NK-92 (cell line): ENCODE results near the gene SKOR1.

Experiments
- DNase-seq: peaks from one replicate; lab custom pipeline; 2025; ENCODE audit not compliant: unreplicated experiment; lab: John Stamatoyannopoulos, UW

SKOR1 gene

GRCh38 chr15:67794832-67795574 is 30.3 kb upstream of the SKOR1 start:
- no peak for DNase-seq

GRCh38 chr15:67796196-67797127 is 28.8 kb upstream of the SKOR1 start:
- no peak for DNase-seq

- DNase-seq, result no peak
Measured at GRCh38 chr15:67799801-67800205, 25.5 kb upstream of the SKOR1 start.

- DNase-seq, result no peak
Measured at GRCh38 chr15:67801142-67801541, 24.2 kb upstream of the SKOR1 start.

- DNase-seq, result no peak
Measured at GRCh38 chr15:67801926-67802914, 23.1 kb upstream of the SKOR1 start.

GRCh38 chr15:67803299-67803698 is 22.0 kb upstream of the SKOR1 start:
- DNase-seq, result no peak

GRCh38 chr15:67803996-67804843 is 21.1 kb upstream of the SKOR1 start:
- DNase-seq, result no peak

GRCh38 chr15:67805008-67805665 is 20.2 kb upstream of the SKOR1 start:
- DNase-seq, result no peak

GRCh38 chr15:67805666-67806516 is 19.4 kb upstream of the SKOR1 start:
- DNase-seq, result no peak

- no peak for DNase-seq
Measured at GRCh38 chr15:67806536-67806935, 18.8 kb upstream of the SKOR1 start.

GRCh38 chr15:67807141-67807540 is 18.2 kb upstream of the SKOR1 start:
- DNase-seq, result no peak

GRCh38 chr15:67807836-67808235 is 17.5 kb upstream of the SKOR1 start:
- no peak for DNase-seq

GRCh38 chr15:67808821-67809220 is 16.5 kb upstream of the SKOR1 start:
- no peak for DNase-seq

- no peak for DNase-seq
Measured at GRCh38 chr15:67809441-67809840, 15.9 kb upstream of the SKOR1 start.

GRCh38 chr15:67809866-67810265 is 15.4 kb upstream of the SKOR1 start:
- DNase-seq, result no peak

- DNase-seq, result no peak
Measured at GRCh38 chr15:67812241-67812644, 13.1 kb upstream of the SKOR1 start.

GRCh38 chr15:67813104-67813634 is 12.1 kb upstream of the SKOR1 start:
- DNase-seq, result no peak

- DNase-seq, result no peak
Measured at GRCh38 chr15:67815036-67815592, 10.2 kb upstream of the SKOR1 start.
